HG02981 (cell line): Measurements from ENCODE around the gene CD52.
"Not testable (repeated sequence)": the region's sequence is repeated elsewhere in the genome, so short reads cannot be mapped to it uniquely, and the experiment has no call there.

Experiments
- ATAC-seq: cut with Tn5 transposase; IDR thresholded peaks from one replicate; pipeline ENCODE4 v1.9.1; 2021; ENCODE audit warnings: mild to moderate bottlenecking, moderate library complexity; ENCODE audit not compliant: unreplicated experiment

The CD52 gene

GRCh38 chr1:26283871-26284596 is 33.7 kb upstream of the CD52 start:
- ATAC-seq = no peak

GRCh38 chr1:26284597-26285347 is 33.0 kb upstream of the CD52 start:
- ATAC-seq = no peak

GRCh38 chr1:26285366-26286063 is 32.2 kb upstream of the CD52 start:
- no peak for ATAC-seq

DNA sequence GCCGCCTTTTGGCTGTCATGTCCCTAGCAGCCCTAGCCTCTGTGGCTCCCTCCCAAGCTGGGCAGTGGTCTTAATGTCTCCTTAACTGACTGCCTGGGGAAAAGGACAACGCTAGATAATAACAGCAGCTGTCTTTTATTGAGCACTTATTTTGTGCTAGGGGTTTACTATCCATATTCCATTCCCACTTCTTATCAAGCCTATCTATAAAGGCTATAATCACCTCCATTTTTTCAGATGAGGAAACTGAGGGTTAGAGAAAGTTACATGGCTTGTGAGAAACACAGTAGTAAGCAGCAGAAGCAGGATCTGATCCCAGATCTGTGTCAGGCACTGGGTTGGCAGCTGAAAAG is 31.7 kb upstream of the CD52 start:
- no peak for ATAC-seq

- ATAC-seq = peak; percentile 38
Observed at GRCh38 chr1:26287033-26287711, 30.6 kb upstream of the CD52 start.

DNA sequence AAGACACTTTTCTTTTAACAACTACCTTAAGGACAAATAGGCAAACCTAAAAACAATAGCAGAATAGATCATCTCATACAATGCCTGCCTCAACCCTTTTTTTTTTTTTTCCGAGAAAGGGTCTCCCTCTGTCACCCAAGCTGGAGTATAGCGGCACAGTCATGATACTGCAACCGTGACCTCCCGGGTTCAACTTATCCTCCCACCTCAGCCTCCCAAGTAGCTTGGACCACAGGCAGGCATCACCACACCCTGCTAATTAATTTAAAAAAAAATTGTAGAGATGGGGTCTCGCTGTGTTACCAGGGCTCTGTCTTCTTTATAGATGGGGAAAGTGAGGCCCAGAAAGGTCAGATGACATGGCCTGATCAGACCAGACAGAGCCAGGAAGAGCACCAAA is 29.9 kb upstream of the CD52 start:
- ATAC-seq = no peak

DNA sequence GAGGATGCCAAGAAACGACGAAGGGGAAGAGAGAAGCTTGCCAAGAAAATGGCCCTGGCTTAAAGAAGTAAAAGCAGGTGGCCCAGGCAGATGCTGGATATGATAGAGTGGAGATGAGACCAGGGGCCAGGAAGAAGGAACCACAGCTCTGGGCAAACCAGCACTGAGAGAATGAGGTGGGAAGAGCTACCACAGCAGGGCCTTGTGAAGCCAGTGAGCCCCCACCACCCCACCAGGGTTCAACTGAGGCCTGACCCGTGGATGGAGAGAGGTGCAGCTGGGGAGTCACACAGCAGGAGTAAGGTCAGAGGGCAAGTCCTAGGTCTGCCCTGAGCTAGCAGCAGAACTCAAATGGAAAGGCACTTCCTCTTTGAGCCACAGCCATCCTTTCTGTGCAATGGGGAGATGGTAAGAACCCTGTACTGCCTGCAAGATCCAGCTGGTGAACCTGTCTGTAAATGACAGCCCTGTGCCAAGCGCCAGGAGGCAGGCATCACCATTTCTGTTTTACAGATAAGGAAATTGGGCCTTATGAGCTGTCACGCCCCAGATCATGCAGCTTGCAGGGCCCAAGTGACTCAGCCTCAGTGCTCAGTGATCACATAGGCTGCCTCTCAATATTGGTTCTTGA is 29.3 kb upstream of the CD52 start:
- no peak for ATAC-seq

DNA sequence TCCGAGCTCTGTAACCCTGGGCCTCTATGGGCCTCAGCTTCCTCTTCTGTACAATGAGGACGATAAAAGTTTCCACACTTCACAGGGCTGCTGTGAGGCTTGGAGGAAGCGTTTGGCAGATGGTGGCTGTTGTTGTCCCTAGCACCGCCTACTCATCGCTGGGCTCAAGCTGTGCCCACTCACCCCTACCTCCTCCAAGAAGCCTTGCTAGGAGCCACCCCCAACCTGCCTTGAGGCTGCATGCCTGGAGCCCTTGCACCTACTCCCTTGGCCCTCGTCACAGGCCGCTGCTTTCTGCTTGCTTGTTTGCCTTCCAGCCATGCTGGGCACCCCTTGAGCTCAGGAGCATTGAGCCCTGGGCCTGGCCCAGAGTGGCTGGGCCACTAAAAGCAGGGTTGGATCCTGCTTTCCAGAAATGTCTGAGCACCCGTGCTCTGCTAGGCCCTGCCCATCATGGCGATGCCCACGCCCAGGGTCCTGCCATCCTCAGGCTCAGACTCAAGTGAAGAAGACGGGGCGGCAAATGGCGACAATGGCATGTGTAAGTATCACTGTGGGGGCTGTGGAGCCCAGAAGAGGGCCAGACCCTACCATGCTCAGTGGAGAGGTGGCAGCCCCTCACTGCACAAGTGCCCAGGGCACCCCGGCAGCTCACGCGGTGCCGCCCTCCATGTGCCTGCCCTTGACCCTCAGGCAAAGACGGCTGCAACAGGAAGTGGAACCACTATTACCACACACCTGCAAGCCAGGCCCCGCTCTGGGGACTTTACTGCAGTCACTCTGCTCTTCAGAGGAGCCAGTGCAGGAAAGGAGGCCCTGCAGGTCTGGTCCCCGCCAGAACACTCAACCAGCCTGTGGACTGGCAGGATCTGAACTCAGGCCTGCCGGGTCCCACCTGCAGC is 28.3 kb upstream of the CD52 start:
- no peak for ATAC-seq

DNA sequence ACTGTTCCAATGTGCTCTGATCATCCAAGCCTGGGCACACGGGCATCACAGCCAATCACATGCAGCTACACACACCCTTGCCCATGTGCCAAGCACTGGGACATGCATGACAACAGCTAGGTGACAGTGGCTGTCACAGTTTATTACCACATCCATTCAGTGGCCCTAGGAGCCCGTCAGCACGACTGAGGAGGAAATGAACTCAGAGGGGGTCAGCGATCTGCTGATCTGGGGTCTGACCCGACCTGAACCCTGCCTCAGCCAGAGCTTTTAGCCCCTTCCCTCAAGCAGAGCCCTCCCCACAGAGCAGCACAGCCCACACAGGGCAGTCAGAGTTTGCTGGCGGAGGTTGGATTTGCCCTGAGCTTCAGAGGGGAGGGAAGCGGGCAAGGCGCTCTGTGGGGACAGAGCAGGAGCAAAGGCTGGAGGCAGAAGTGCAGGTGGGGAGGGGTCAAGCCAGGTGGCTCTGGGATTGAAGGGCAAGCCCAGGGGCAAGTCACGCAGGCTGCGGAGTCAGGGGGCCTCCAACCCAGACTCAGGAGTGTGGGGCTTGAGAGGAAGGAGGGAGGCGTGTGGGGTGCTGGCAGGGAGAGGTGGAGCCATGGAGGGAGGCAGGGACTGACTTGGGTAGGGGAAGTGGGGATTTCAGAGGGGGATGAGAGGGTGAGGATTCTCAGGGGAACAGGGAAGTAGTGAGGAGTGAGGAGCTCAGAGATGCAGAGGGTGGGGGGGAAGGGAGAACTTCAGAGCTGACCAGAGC is 27.5 kb upstream of the CD52 start:
- ATAC-seq = no peak

GRCh38 chr1:26290882-26291261 is 26.9 kb upstream of the CD52 start:
- no peak for ATAC-seq

DNA sequence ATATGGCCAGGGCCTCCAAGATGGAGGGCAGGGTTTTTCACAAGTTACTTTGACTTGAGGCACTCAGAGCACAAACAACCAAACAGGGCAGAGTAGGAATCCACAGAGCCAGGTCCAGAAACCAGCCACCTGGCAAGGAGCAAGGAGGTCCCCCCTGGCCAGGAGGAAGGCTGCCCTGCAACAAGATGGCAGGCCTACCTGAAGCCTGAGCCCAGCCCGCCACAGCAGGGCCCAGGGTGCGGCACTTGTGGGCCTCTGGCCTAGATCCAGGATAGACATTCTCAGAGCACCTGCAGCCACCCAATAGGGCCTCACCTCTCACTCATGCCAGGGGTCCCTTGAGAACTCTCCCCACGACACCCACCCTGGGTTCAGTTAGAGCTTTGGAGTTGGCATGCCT is 26.3 kb upstream of the CD52 start:
- ATAC-seq = no peak

DNA sequence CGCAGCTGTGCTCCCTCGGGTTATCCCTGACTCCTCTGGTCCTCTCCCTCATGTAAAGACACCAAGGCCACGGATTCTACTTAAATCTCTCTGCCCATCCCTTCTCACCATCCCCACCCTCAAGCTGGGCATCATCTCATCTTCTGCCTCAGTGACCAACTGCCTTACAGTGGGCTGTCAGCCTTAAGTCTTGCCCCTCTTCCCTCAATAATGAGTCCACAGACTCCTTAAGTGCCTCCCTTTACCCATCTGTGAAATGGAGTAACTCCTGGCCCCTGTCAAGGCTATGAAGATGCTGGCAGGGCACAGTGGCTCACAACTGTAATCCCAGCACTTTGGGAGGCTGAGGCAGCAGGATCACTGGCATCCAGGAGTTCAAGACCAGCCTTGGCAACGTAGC is 25.8 kb upstream of the CD52 start:
- ATAC-seq = no peak

DNA sequence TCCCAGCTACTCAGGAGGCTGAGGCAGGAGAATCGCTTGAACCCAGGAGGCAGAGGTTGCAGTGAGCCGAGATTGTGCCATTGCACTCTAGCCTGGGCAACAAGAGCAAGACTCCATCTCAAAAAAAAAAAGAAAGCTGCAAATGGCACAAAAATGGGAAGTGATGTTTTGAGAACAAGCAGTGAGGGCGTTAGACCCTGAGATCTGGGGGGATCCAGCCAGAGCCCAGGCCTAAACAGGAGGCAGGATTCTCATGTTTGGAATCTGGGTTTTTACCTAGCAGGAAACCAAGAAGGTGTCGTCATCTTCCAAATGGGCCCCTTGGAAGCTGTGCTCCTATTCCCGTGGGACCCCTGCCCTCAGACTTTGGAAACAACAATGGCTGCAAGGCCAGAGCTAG is 25.0 kb upstream of the CD52 start:
- not testable (repeated sequence) for ATAC-seq

GRCh38 chr1:26293911-26294463 is 23.8 kb upstream of the CD52 start:
- no peak for ATAC-seq

GRCh38 chr1:26295194-26296138 is 22.3 kb upstream of the CD52 start:
- no peak for ATAC-seq

GRCh38 chr1:26296340-26297056 is 21.3 kb upstream of the CD52 start:
- ATAC-seq = no peak
